Suprapubic skin (tissue), 4 donors: ENCODE data around the gene PIGB. TPM values are rescaled to one million over a fixed set of nuclear protein-coding genes. Genes with fewer than 3 reads are reported as not detected.

ENCODE experiments used
- DNase-seq, 2 donors: peaks; one replicate each; pipeline ENCODE4 v3.0.0-alpha.2; 2019; ENCODE audit warnings: low spot score in 2 of 2
- H3K27ac ChIP-seq: fragments of 200-600 bp; sonication (generic); one replicate; pipeline ENCODE4 v1.5.1; 2019
- H3K27me3 ChIP-seq: fragments of 200-600 bp; sonication (generic); one replicate; pipeline ENCODE4 v1.5.1; 2019
- H3K36me3 ChIP-seq: fragments of 200-600 bp; sonication (generic); one replicate; pipeline ENCODE4 v1.5.1; 2019
- H3K4me1 ChIP-seq: fragments of 200-600 bp; sonication (generic); one replicate; pipeline ENCODE4 v1.5.1; 2019
- H3K4me3 ChIP-seq: fragments of 200-600 bp; sonication (generic); one replicate; pipeline ENCODE4 v1.5.1; 2019; ENCODE audit warnings: mild to moderate bottlenecking
- H3K9me3 ChIP-seq: fragments of 200-600 bp; sonication (generic); one replicate; pipeline ENCODE4 v1.5.1; 2019
- EP300 ChIP-seq: sonication (generic); formaldehyde crosslinking; IDR thresholded peaks from one replicate; pipeline ENCODE4 v1.6.1; 2017; ENCODE audit warnings: antibody characterized with exemption
- POLR2A ChIP-seq, 2 donors: fragments of 450-650 bp; IDR thresholded peaks; one replicate each; pipeline ENCODE4 v1.6.1; 2017; ENCODE audit warnings: antibody characterized with exemption in 2 of 2, mild to moderate bottlenecking in 2 of 2, moderate library complexity in 2 of 2
- POLR2AphosphoS5 ChIP-seq, 3 donors: sonication (generic); formaldehyde crosslinking; IDR thresholded peaks; one replicate each; pipeline ENCODE4 v1.6.1; 2017; ENCODE audit warnings: antibody characterized with exemption in 3 of 3
- WGBS: methylation state at CpG from one replicate; pipeline ENCODE4 v1.1.5; 2018; 5-methylcytosine and 5-hydroxymethylcytosine counted together
- total RNA-seq, 4 donors: library from RNA; depleted of rRNA; stranded (reverse); fragments of >200 nt; gene quantifications; one replicate each; pipeline ENCODE4 v1.1.0, GENCODE V29; 2016
- TF ChIP-seq, protein P1 (sequence below), 2 donors: fragments of 200-600 bp in 1 of 2; fragments of 450-650 bp in 1 of 2; sonication (generic) in 1 of 2; IDR thresholded peaks; one replicate each; pipeline ENCODE4 v1.5.1; 2016 to 2019; ENCODE audit warnings: antibody characterized with exemption in 2 of 2, mild to moderate bottlenecking in 1 of 2, moderate library complexity in 1 of 2

Gene PIGB
- total RNA-seq, 4 donors from 2014 or later = 6.7 to 13.2 (median 9.9) TPM

DNA sequence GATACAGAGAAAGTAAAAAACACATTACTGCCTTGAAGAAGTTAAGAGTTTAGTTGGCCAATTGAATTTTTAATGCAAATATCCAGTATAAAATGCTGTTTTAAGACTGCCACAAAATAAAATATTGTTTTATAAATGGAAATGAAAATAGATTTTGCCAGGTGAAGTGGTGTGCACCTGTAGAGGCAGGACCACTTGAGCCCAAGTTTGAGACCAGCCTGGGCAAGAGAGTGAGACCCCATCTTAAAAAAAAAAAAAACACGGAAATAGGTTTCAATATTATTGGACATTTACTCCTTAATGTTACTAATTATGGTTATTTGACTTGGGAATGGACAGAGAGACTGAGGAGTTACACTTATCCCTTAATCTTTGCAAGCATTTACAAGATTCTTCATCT is 1.9 kb downstream of the PIGB start:
- 95% methylated on average over 1 of the region's 1 CpG for WGBS
- Histone ChIP-seq H3K4me1 (peaks cover 30% of the 10 kb centered on the region), H3K27me3 (no peaks in the 10 kb centered on the region), H3K4me3 (no peak overlapping the region), H3K27ac (no peak overlapping the region), H3K36me3 (no peaks in the 10 kb centered on the region), H3K9me3 (no peaks in the 10 kb centered on the region)
- TF ChIP-seq POLR2AphosphoS5 (IDR thresholded peaks at IDR 0.05) = no peak
- TF ChIP-seq EP300 = no peak
- TF ChIP-seq, protein P1, sequence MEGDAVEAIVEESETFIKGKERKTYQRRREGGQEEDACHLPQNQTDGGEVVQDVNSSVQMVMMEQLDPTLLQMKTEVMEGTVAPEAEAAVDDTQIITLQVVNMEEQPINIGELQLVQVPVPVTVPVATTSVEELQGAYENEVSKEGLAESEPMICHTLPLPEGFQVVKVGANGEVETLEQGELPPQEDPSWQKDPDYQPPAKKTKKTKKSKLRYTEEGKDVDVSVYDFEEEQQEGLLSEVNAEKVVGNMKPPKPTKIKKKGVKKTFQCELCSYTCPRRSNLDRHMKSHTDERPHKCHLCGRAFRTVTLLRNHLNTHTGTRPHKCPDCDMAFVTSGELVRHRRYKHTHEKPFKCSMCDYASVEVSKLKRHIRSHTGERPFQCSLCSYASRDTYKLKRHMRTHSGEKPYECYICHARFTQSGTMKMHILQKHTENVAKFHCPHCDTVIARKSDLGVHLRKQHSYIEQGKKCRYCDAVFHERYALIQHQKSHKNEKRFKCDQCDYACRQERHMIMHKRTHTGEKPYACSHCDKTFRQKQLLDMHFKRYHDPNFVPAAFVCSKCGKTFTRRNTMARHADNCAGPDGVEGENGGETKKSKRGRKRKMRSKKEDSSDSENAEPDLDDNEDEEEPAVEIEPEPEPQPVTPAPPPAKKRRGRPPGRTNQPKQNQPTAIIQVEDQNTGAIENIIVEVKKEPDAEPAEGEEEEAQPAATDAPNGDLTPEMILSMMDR (IDR thresholded peaks at IDR 0.05) = no peak
- no peak for TF ChIP-seq POLR2A (IDR thresholded peaks at IDR 0.05)
- no peak for DNase-seq

DNA sequence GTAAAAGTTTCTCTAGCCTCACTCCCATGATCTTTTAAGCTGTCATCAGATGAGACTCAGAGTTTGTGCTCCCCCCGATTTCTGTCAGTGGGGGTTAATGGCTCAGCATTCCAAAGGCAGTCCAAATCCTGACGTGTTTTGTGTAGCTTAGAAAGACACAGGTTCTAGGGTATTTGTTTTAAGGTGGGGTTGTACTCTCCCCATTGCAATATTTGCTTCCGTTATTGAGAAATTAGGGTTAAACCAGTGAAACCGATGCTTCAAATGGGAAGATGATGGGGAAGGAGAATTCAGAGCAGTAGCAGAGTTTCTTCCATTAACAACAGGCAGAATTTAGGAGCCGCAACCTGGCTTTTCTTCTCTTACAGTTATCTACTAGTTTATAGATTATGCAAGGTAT is 3.4 kb downstream of the PIGB start:
- no peak overlapping the region for H3K27ac ChIP-seq
- H3K27me3 ChIP-seq = no peaks in the 10 kb centered on the region
- no peak for DNase-seq
- H3K4me1 ChIP-seq = peaks cover 22% of the 10 kb centered on the region
- no peaks in the 10 kb centered on the region for H3K36me3 ChIP-seq
- WGBS = 88% methylated on average over 5 of the region's 5 CpGs
- H3K4me3 ChIP-seq = no peak overlapping the region
- H3K9me3 ChIP-seq = no peaks in the 10 kb centered on the region
- TF ChIP-seq EP300 (no peak), POLR2A (IDR thresholded peaks at IDR 0.05) (no peak), POLR2AphosphoS5 (IDR thresholded peaks at IDR 0.05) (no peak)
- TF ChIP-seq, protein P1 (IDR thresholded peaks at IDR 0.05) = no peak

DNA sequence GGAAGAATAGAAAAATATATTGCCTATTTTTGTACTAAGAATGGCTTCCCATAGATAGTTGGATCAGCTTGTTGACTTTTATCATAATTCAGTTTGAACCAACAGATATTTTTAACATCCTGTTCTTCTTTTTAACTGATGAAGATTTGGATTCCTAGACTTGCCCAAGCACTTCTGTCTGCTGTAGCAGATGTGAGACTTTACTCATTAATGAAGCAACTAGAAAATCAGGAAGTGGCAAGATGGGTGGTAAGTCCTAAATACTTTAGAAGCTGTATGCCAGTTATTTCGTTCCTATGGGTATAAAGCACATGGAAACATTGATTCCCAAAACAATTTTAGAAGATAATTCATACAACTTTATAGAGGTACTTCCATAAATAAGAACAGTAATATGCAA is 8.4 kb downstream of the PIGB start:
- no peak for DNase-seq
- no peak overlapping the region for H3K4me3 ChIP-seq
- TF ChIP-seq POLR2A (IDR thresholded peaks at IDR 0.05) (no peak), EP300 (no peak), POLR2AphosphoS5 (IDR thresholded peaks at IDR 0.05) (no peak)
- TF ChIP-seq, protein P1 (IDR thresholded peaks at IDR 0.05) = no peak
- no peaks in the 10 kb centered on the region for H3K9me3 ChIP-seq
- H3K36me3 ChIP-seq = peaks cover 23% of the 10 kb centered on the region
- 72% methylated on average over 1 of the region's 1 CpG for WGBS
- H3K27me3 ChIP-seq = no peaks in the 10 kb centered on the region
- H3K4me1 ChIP-seq = no peaks in the 10 kb centered on the region
- H3K27ac ChIP-seq = no peak overlapping the region

DNA sequence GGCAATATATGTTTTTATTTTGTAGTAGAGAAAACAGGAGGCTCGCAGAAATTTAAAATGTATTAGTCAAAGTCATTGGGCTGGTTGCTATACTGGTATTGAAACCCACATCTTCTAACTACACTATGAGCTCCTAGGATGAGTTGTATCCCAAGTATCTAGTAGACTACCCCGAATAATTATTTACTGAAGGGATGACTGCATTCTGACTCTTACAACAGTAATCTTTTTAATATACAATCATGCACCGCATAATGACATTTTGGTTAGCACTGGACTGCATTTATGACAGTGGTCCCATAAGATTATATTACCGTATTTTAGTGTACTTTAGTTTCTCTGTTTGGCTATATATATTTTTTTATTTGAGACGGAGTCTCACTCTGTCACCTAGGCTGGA is 15.3 kb downstream of the PIGB start:
- Histone ChIP-seq H3K9me3 (no peaks in the 10 kb centered on the region), H3K4me3 (no peak overlapping the region), H3K27ac (no peak overlapping the region), H3K4me1 (no peaks in the 10 kb centered on the region), H3K36me3 (peaks cover 48% of the 10 kb centered on the region), H3K27me3 (no peaks in the 10 kb centered on the region)
- WGBS = 96% methylated on average over 5 of the region's 5 CpGs
- no peak for DNase-seq
- TF ChIP-seq EP300 (no peak), POLR2A (IDR thresholded peaks at IDR 0.05) (no peak), POLR2AphosphoS5 (IDR thresholded peaks at IDR 0.05) (no peak)
- TF ChIP-seq, protein P1 (IDR thresholded peaks at IDR 0.05) = no peak

DNA sequence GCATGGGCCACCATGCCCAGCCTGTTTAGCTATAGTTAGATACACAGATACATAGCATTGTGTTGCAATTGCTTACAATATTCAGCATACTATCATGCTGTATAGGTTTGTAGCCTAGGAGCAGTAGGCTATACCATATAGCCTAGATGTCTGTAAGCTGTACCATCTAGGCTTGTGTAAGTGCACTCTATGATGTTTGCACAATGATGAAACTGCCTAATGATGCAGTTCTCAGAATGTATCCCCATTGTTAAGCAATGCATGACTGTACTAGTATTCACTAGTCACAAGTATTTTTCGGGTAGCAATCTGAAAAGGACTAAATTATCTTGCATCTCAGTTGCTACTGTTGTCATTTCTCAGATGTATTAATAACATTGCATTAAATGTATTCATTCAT is 16.0 kb downstream of the PIGB start:
- H3K36me3 ChIP-seq = peaks cover 45% of the 10 kb centered on the region
- no peak for TF ChIP-seq POLR2A (IDR thresholded peaks at IDR 0.05)
- 100% methylated on average over 1 of the region's 1 CpG for WGBS
- no peaks in the 10 kb centered on the region for H3K4me1 ChIP-seq
- H3K9me3 ChIP-seq = no peaks in the 10 kb centered on the region
- no peak for DNase-seq
- no peak overlapping the region for H3K4me3 ChIP-seq
- no peak overlapping the region for H3K27ac ChIP-seq
- no peaks in the 10 kb centered on the region for H3K27me3 ChIP-seq

DNA sequence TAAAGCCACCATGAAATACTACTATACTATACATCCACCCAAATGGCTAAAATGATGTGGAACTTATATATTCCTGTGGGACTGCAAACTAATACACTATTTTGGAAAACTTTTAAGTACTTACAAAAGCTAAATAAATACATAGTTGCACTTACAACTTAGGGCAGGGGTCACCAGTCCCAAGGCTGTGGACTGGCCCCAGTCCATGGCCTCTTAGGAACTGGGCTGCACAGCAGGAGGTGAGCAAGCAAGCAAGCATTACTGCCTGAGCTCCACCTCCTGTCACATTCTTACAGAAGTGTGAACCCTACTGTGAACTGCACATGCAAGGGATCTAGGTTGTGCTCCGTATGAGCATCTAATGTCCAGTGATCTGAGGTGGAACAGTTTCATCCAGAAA is 18.1 kb downstream of the PIGB start:
- Histone ChIP-seq H3K27ac (no peak overlapping the region), H3K36me3 (peaks cover 37% of the 10 kb centered on the region), H3K27me3 (no peaks in the 10 kb centered on the region), H3K4me3 (no peak overlapping the region), H3K9me3 (no peaks in the 10 kb centered on the region), H3K4me1 (no peaks in the 10 kb centered on the region)
- WGBS = 100% methylated on average over 1 of the region's 1 CpG
- no peak for TF ChIP-seq POLR2AphosphoS5 (IDR thresholded peaks at IDR 0.05)
- no peak for DNase-seq
